ENCODE data around the gene BCL2L11.

DNA sequence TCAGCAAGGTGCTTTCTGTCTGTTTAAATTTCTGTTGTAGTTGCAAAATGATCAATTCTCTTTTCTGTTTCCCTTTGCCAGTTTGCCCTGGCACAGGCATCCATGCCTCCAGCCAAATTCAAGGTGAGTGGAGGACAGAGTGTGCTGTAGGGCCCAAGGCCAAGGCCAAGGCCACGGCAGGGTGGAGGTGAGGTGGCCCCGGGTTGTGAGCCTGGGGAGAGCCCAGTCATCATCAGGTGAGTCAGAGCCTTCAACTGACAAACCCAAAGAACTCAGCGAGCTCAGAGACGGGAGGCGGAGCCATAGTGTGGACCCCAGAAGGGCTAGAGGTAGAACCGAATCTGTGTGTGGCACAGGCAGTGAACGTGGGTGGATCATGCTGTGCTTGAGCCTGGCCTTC lies 55.7 kb downstream of the BCL2L11 start:
- TF ChIP-seq, protein P1, sequence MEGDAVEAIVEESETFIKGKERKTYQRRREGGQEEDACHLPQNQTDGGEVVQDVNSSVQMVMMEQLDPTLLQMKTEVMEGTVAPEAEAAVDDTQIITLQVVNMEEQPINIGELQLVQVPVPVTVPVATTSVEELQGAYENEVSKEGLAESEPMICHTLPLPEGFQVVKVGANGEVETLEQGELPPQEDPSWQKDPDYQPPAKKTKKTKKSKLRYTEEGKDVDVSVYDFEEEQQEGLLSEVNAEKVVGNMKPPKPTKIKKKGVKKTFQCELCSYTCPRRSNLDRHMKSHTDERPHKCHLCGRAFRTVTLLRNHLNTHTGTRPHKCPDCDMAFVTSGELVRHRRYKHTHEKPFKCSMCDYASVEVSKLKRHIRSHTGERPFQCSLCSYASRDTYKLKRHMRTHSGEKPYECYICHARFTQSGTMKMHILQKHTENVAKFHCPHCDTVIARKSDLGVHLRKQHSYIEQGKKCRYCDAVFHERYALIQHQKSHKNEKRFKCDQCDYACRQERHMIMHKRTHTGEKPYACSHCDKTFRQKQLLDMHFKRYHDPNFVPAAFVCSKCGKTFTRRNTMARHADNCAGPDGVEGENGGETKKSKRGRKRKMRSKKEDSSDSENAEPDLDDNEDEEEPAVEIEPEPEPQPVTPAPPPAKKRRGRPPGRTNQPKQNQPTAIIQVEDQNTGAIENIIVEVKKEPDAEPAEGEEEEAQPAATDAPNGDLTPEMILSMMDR (IDR thresholded peaks at IDR 0.05) = no peak
- no peak for TF ChIP-seq POLR2A (IDR thresholded peaks at IDR 0.05)

Measured in heart left ventricle (tissue), 13 donors.